ENCODE data around the gene NPAT.

The NPAT gene

DNA sequence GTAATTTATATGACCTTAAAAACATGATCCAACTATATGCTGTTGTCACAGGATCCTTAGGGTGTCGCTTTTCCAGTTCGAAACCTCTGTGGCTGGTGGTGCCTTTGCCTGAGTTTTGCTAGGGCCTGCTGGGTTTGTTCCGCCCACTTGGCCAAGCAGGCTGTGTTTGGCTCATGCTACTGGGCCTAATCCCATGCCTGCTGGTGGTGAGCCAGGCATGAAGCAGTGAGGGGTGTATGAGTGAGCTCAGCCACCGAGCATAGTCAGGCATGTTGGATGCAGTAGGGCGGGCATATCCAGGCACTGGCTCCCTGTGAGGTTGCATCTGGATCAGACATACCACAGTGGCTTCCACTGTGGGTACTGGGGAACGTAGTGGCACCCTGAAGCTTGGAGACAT is 16.3 kb downstream of the NPAT start:
- DNase-seq = no peak
- in situ Hi-C loops (cut with HindIII; ENCODE audit: low pct_ligation_motif_present, low sequenced_read_pairs) = no loop called here
- peaks cover 25% of the 10 kb centered on the region for H3K36me3 ChIP-seq (replicated peaks)
- TF ChIP-seq, protein P1, sequence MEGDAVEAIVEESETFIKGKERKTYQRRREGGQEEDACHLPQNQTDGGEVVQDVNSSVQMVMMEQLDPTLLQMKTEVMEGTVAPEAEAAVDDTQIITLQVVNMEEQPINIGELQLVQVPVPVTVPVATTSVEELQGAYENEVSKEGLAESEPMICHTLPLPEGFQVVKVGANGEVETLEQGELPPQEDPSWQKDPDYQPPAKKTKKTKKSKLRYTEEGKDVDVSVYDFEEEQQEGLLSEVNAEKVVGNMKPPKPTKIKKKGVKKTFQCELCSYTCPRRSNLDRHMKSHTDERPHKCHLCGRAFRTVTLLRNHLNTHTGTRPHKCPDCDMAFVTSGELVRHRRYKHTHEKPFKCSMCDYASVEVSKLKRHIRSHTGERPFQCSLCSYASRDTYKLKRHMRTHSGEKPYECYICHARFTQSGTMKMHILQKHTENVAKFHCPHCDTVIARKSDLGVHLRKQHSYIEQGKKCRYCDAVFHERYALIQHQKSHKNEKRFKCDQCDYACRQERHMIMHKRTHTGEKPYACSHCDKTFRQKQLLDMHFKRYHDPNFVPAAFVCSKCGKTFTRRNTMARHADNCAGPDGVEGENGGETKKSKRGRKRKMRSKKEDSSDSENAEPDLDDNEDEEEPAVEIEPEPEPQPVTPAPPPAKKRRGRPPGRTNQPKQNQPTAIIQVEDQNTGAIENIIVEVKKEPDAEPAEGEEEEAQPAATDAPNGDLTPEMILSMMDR (IDR thresholded peaks at IDR 0.05; ENCODE audit: low read depth, low read length, missing control alignments) = no peak
- H3K27ac ChIP-seq = no peak overlapping the region
- no peaks in the 10 kb centered on the region for H3K27me3 ChIP-seq (replicated peaks)
- H3K4me3 ChIP-seq (ENCODE audit: low read depth, low read length) = no peak overlapping the region

DNA sequence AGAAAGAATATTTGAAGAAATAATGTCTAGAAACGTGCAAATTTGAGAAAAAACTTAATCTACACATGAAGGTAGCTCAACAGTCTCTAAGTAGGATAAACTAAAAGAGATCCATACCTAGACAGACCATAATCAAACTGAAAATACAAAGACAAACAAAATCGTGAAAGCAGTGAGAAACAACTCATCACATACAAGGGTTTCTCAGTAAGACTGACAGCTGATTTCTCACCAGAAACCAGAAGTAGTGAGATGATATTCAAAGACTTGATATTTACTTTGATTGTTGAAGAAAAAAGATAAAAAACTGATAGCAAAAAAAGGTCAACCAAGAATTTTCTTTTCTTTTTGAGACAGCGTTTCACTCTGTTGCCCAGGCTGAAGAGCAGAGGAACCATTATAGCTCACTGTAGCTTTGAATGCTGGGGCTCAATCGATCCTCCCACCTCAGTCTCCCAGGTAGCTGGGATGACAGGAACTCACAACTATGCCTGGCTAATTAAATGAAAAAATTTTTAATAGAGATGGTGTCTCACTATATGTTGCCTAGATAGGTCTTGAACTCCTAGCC is 17.4 kb downstream of the NPAT start:
- TF ChIP-seq, protein P1 (IDR thresholded peaks at IDR 0.05; ENCODE audit: low read depth, low read length, missing control alignments) = no peak
- no peak overlapping the region for H3K27ac ChIP-seq
- in situ Hi-C loops (cut with HindIII; ENCODE audit: low pct_ligation_motif_present, low sequenced_read_pairs) = no loop called here
- no peak for DNase-seq
- H3K27me3 ChIP-seq (replicated peaks) = no peaks in the 10 kb centered on the region
- H3K36me3 ChIP-seq (replicated peaks) = peaks cover 19% of the 10 kb centered on the region
- H3K4me3 ChIP-seq (ENCODE audit: low read depth, low read length) = no peak overlapping the region

DNA sequence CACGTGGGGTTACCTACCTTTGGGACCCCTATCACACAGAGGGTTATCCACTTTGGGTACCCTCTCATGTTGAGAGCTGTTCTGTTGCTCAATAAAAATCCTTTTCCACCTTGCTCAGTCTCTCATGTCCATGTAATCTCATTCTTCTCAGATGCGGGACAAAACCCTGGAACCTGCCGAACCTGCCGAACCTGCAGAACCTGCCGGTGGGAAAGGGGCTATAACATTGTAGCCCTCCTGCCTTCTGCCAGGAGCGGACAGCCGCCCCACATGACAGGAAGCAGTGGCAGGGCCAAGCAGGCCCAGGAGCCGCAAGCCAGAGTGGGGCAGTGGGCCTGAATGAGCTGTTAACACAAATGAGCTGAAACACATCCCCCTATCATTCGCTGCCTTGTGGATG is 18.1 kb downstream of the NPAT start:
- in situ Hi-C loops (cut with HindIII; ENCODE audit: low pct_ligation_motif_present, low sequenced_read_pairs) = no loop called here
- Histone ChIP-seq H3K27me3 (replicated peaks) (no peaks in the 10 kb centered on the region), H3K36me3 (replicated peaks) (peaks cover 19% of the 10 kb centered on the region), H3K27ac (no peak overlapping the region), H3K4me3 (ENCODE audit: low read depth, low read length) (no peak overlapping the region)
- TF ChIP-seq, protein P1 (IDR thresholded peaks at IDR 0.05; ENCODE audit: low read depth, low read length, missing control alignments) = no peak
- DNase-seq = no peak

DNA sequence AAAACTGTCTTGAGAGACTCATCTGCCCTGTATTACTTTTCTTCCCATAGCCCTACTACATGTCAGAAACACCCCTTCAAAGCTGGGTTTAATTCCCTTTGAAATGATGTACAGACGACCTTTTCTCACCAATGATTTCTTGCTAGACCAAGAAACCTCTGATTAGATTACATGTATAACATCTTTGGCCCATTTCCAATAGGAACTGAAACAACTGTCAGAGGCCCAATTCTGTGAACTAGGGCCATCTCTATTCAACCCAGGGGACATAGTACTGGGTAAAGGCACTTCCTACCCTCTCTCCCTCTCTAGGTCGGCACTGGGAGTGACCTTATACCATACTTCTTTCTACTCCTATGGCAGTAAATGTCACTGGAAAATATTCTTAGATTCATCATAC is 19.4 kb downstream of the NPAT start:
- Histone ChIP-seq H3K27ac (no peak overlapping the region), H3K36me3 (replicated peaks) (peaks cover 19% of the 10 kb centered on the region)
- in situ Hi-C loops (cut with HindIII; ENCODE audit: low pct_ligation_motif_present, low sequenced_read_pairs) = no loop called here

DNA sequence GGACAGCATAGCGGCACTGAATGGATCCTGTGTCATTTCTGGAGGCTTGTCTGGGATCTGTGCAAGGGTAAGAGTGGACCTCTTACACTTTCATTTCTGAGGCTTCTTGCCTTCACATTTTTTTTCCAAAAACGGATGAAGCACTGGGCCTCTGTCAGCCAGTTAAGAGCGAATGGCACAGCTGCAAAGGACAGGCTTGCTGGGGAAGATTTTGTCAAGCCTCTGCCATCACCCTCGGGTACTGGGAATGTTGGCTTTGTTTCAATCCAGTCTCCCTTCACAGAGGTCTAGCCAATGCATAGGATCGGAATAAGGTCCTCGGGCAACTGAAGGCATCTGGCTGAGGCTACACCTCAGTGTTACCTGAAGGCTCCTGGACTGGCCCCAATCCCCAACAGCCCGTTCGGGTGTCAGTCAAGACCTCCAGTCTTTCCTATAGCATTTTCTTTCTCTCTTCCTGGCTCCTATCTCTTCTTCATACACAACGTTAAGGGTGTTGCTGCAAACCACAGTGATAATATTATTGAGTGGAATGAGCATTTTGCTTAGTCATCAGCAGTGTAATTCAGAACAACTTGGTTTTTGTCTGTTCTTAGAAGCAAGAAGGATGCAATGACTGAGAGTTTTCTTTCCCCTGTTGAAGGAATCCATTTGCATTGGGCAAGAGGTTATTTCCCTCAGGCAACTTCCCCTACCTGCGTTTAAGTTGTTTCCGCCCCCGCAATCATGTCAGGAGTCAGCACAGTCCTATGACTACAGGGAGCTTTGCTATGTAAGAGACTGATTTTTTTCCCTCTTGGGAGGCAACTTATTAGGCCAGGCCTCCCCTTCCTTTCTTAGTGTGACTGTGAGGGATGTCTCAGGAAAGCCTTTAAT is 22.8 kb downstream of the NPAT start:
- Histone ChIP-seq H3K36me3 (replicated peaks) (peaks cover 3% of the 10 kb centered on the region), H3K27ac (peak overlapping the region; percentile 36), H3K4me3 (ENCODE audit: low read depth, low read length) (no peak overlapping the region), H3K27me3 (replicated peaks) (no peaks in the 10 kb centered on the region)
- TF ChIP-seq, protein P1 (IDR thresholded peaks at IDR 0.05; ENCODE audit: low read depth, low read length, missing control alignments) = no peak
- DNase-seq = peak; percentile 30
- in situ Hi-C loops (cut with HindIII; ENCODE audit: low pct_ligation_motif_present, low sequenced_read_pairs) = no loop called here

More for the DNA sequence above, 19.4 kb downstream of the NPAT start:
- DNase-seq = no peak
- TF ChIP-seq, protein P1 (IDR thresholded peaks at IDR 0.05; ENCODE audit: low read depth, low read length, missing control alignments) = no peak
- Histone ChIP-seq H3K4me3 (ENCODE audit: low read depth, low read length) (no peak overlapping the region), H3K27me3 (replicated peaks) (no peaks in the 10 kb centered on the region)
